Measurements from ENCODE around the gene TMEM52.

Gene TMEM52

DNA sequence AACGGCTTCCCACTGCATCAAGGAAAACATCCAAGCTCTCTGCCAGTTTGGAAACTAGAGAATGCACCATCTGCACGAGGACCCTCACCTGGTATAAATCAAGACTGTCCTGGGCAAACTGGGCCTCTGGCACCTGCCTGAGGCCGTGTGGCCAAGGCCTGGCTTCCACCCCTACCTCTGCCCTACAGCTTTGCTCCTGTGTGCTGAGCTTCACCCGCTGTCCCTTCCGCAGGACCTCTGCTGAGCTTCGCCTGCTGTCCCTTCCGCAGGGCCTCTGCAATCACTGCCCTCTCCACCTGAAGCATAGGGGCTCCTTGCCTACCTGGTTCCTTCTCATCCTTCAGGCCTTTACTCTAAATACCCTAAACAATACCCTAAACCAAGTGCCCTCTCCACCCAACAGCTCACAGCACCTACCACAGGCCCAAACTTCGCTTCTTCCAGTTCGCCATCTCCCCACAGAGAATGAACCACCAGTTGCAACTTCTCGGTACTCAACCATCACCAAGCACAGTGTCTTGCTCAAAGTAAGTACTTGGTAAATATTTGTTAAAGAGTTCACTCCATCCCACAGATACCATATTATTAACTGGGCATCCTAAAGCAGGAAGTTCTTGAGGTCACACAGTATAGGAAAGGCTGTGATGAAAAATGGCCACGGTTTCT, 46.6 kb downstream of the TMEM52 start:
- no peak for DNase-seq (ENCODE audit: low spot score)

DNA sequence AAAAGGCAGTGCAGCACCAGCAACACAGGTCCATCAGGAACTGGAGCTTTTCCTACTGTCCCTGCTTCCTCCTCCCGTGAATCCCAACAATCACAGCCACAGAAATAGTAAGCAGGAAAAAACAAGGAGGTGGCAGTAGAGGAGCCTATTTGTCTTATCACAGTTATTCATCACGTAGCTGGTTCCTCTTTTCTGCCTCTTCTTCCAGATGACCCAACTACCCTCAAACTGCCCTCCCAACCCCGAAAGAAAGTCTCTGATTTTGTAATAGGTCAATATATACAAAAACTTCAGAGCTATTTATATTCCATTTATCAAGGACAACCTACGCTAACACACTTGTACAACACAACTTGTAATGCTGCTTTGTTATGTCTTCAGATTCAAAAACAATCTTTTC, 49.6 kb downstream of the TMEM52 start:
- no peak for DNase-seq (ENCODE audit: low spot score)

Data from ecto neural progenitor cell (in vitro differentiated cells).